HS-27A (cell line): ENCODE data around the gene CAB39.

Source experiments
- DNase-seq: peaks from one replicate; pipeline ENCODE4 v3.0.0-alpha.2; 2012; ENCODE audit warnings: low read depth, missing footprints

CAB39 gene

GRCh38 chr2:230863442-230864121 lies 150.9 kb downstream of the CAB39 start:
- DNase-seq = no peak

GRCh38 chr2:230864122-230864604 lies 151.5 kb downstream of the CAB39 start:
- no peak for DNase-seq

GRCh38 chr2:230864605-230865306 lies 152.1 kb downstream of the CAB39 start, which contains the start of gene ITM2C:
Gene ITM2C, plus strand, starts transcription at chr2:230864942. Its CDS starts 84 bp downstream, at chr2:230865026.
- DNase-seq = no peak

- DNase-seq = no peak
These were observed 152.7 kb downstream of the CAB39 start for GRCh38 chr2:230865307-230865765.

- no peak for DNase-seq
These were observed 153.4 kb downstream of the CAB39 start for GRCh38 chr2:230865766-230866755.

- DNase-seq = no peak
These were observed 154.3 kb downstream of the CAB39 start for GRCh38 chr2:230866756-230867523.

- no peak for DNase-seq
These were observed 155.7 kb downstream of the CAB39 start for GRCh38 chr2:230868161-230868946.

GRCh38 chr2:230868947-230869913 lies 156.6 kb downstream of the CAB39 start:
- no peak for DNase-seq

GRCh38 chr2:230869914-230870543 lies 157.4 kb downstream of the CAB39 start:
- DNase-seq = no peak
